ENCODE data around the gene OPN4.

OPN4 gene

GRCh38 chr10:86681722-86682386 lies 27.5 kb downstream of the OPN4 start:
- peaks cover 31% of the 10 kb centered on the region for H3K27me3 Mint-ChIP-seq
- no peak for ATAC-seq (replicated peaks; ENCODE audit: extremely low read depth, poor library complexity, severe bottlenecking)
- no peak overlapping the region for H3K27ac Mint-ChIP-seq (ENCODE audit: low read depth)
- DNase-seq (ENCODE audit: low spot score in 2 of 2): no peak
- H3K4me3 Mint-ChIP-seq: no peak overlapping the region
- peaks cover 2% of the 10 kb centered on the region for H3K36me3 Mint-ChIP-seq (ENCODE audit: insufficient read depth)
- no peaks in the 10 kb centered on the region for H3K9me3 Mint-ChIP-seq
- no peaks in the 10 kb centered on the region for H3K4me1 Mint-ChIP-seq

GRCh38 chr10:86682675-86683074 lies 28.3 kb downstream of the OPN4 start:
- no peaks in the 10 kb centered on the region for H3K9me3 Mint-ChIP-seq
- H3K4me3 Mint-ChIP-seq: no peak overlapping the region
- ATAC-seq (replicated peaks; ENCODE audit: extremely low read depth, poor library complexity, severe bottlenecking) (no peak), DNase-seq (ENCODE audit: low spot score in 2 of 2) (no peak)
- H3K27me3 Mint-ChIP-seq: peaks cover 31% of the 10 kb centered on the region
- H3K27ac Mint-ChIP-seq (ENCODE audit: low read depth): no peak overlapping the region
- no peaks in the 10 kb centered on the region for H3K4me1 Mint-ChIP-seq
- H3K36me3 Mint-ChIP-seq (ENCODE audit: insufficient read depth): peaks cover 2% of the 10 kb centered on the region

GRCh38 chr10:86684331-86685097 lies 30.2 kb downstream of the OPN4 start:
- DNase-seq (ENCODE audit: low spot score in 2 of 2) (no peak), ATAC-seq (replicated peaks; ENCODE audit: extremely low read depth, poor library complexity, severe bottlenecking) (no peak)
- Mint-ChIP-seq H3K36me3 (ENCODE audit: insufficient read depth) (peaks cover 2% of the 10 kb centered on the region), H3K27ac (ENCODE audit: low read depth) (no peak overlapping the region), H3K27me3 (peaks cover 31% of the 10 kb centered on the region), H3K9me3 (no peaks in the 10 kb centered on the region), H3K4me1 (peaks cover 8% of the 10 kb centered on the region), H3K4me3 (no peak overlapping the region)

- peaks cover 2% of the 10 kb centered on the region for H3K36me3 Mint-ChIP-seq (ENCODE audit: insufficient read depth)
- ATAC-seq (replicated peaks; ENCODE audit: extremely low read depth, poor library complexity, severe bottlenecking) (no peak), DNase-seq (ENCODE audit: low spot score in 2 of 2) (no peak)
- peaks cover 31% of the 10 kb centered on the region for H3K27me3 Mint-ChIP-seq
- H3K27ac Mint-ChIP-seq (ENCODE audit: low read depth): no peak overlapping the region
- peaks cover 8% of the 10 kb centered on the region for H3K4me1 Mint-ChIP-seq
- no peaks in the 10 kb centered on the region for H3K9me3 Mint-ChIP-seq
- no peak overlapping the region for H3K4me3 Mint-ChIP-seq
Measured at GRCh38 chr10:86685416-86685815, 31.1 kb downstream of the OPN4 start.

GRCh38 chr10:86685893-86686632 lies 31.7 kb downstream of the OPN4 start:
- Mint-ChIP-seq H3K27ac (ENCODE audit: low read depth) (no peak overlapping the region), H3K27me3 (peaks cover 31% of the 10 kb centered on the region), H3K4me3 (no peak overlapping the region), H3K9me3 (no peaks in the 10 kb centered on the region), H3K4me1 (peaks cover 8% of the 10 kb centered on the region), H3K36me3 (ENCODE audit: insufficient read depth) (peaks cover 2% of the 10 kb centered on the region)
- no peak for ATAC-seq (replicated peaks; ENCODE audit: extremely low read depth, poor library complexity, severe bottlenecking)
- DNase-seq (ENCODE audit: low spot score in 2 of 2): no peak

GRCh38 chr10:86686972-86687371 lies 32.6 kb downstream of the OPN4 start:
- no peaks in the 10 kb centered on the region for H3K9me3 Mint-ChIP-seq
- ATAC-seq (replicated peaks; ENCODE audit: extremely low read depth, poor library complexity, severe bottlenecking): no peak
- no peak overlapping the region for H3K27ac Mint-ChIP-seq (ENCODE audit: low read depth)
- H3K36me3 Mint-ChIP-seq (ENCODE audit: insufficient read depth): peaks cover 2% of the 10 kb centered on the region
- no peak overlapping the region for H3K4me3 Mint-ChIP-seq
- H3K27me3 Mint-ChIP-seq: peaks cover 26% of the 10 kb centered on the region
- no peak for DNase-seq (ENCODE audit: low spot score in 2 of 2)
- peaks cover 8% of the 10 kb centered on the region for H3K4me1 Mint-ChIP-seq

GRCh38 chr10:86687750-86688149 lies 33.4 kb downstream of the OPN4 start:
- no peak for DNase-seq (ENCODE audit: low spot score in 2 of 2)
- peaks cover 2% of the 10 kb centered on the region for H3K36me3 Mint-ChIP-seq (ENCODE audit: insufficient read depth)

GRCh38 chr10:86688398-86688921 lies 34.1 kb downstream of the OPN4 start:
- Mint-ChIP-seq H3K4me1 (peaks cover 8% of the 10 kb centered on the region), H3K27me3 (peaks cover 11% of the 10 kb centered on the region), H3K4me3 (no peak overlapping the region), H3K9me3 (no peaks in the 10 kb centered on the region), H3K36me3 (ENCODE audit: insufficient read depth) (peaks cover 2% of the 10 kb centered on the region), H3K27ac (ENCODE audit: low read depth) (no peak overlapping the region)
- peak; percentile 63 for ATAC-seq (replicated peaks; ENCODE audit: extremely low read depth, poor library complexity, severe bottlenecking)
- peak in 1 of 2 donors; percentile 32 for DNase-seq (ENCODE audit: low spot score in 2 of 2)

More at GRCh38 chr10:86687750-86688149, 33.4 kb downstream of the OPN4 start:
- no peak overlapping the region for H3K4me3 Mint-ChIP-seq
- H3K27me3 Mint-ChIP-seq: peaks cover 18% of the 10 kb centered on the region
- H3K27ac Mint-ChIP-seq (ENCODE audit: low read depth): no peak overlapping the region
- peaks cover 8% of the 10 kb centered on the region for H3K4me1 Mint-ChIP-seq
- ATAC-seq (replicated peaks; ENCODE audit: extremely low read depth, poor library complexity, severe bottlenecking): no peak
- H3K9me3 Mint-ChIP-seq: no peaks in the 10 kb centered on the region

- H3K36me3 Mint-ChIP-seq (ENCODE audit: insufficient read depth): peaks cover 2% of the 10 kb centered on the region
- no peaks in the 10 kb centered on the region for H3K9me3 Mint-ChIP-seq
- DNase-seq (ENCODE audit: low spot score in 2 of 2) (no peak), ATAC-seq (replicated peaks; ENCODE audit: extremely low read depth, poor library complexity, severe bottlenecking) (no peak)
- H3K4me1 Mint-ChIP-seq: peaks cover 13% of the 10 kb centered on the region
- H3K27me3 Mint-ChIP-seq: peaks cover 10% of the 10 kb centered on the region
- H3K4me3 Mint-ChIP-seq: no peak overlapping the region
- no peak overlapping the region for H3K27ac Mint-ChIP-seq (ENCODE audit: low read depth)
Measured at GRCh38 chr10:86689146-86689545, 34.8 kb downstream of the OPN4 start.

- Mint-ChIP-seq H3K27ac (ENCODE audit: low read depth) (no peak overlapping the region), H3K4me3 (no peak overlapping the region), H3K9me3 (no peaks in the 10 kb centered on the region), H3K36me3 (ENCODE audit: insufficient read depth) (peaks cover 2% of the 10 kb centered on the region), H3K4me1 (peaks cover 13% of the 10 kb centered on the region), H3K27me3 (peaks cover 8% of the 10 kb centered on the region)
- no peak for ATAC-seq (replicated peaks; ENCODE audit: extremely low read depth, poor library complexity, severe bottlenecking)
- no peak for DNase-seq (ENCODE audit: low spot score in 2 of 2)
Measured at GRCh38 chr10:86690231-86690630, 35.9 kb downstream of the OPN4 start.

GRCh38 chr10:86690657-86691084 lies 36.3 kb downstream of the OPN4 start:
- H3K36me3 Mint-ChIP-seq (ENCODE audit: insufficient read depth): peaks cover 2% of the 10 kb centered on the region
- H3K9me3 Mint-ChIP-seq: no peaks in the 10 kb centered on the region
- peaks cover 13% of the 10 kb centered on the region for H3K4me1 Mint-ChIP-seq
- H3K27me3 Mint-ChIP-seq: peaks cover 3% of the 10 kb centered on the region
- ATAC-seq (replicated peaks; ENCODE audit: extremely low read depth, poor library complexity, severe bottlenecking) (no peak), DNase-seq (ENCODE audit: low spot score in 2 of 2) (no peak)
- no peak overlapping the region for H3K4me3 Mint-ChIP-seq
- H3K27ac Mint-ChIP-seq (ENCODE audit: low read depth): no peak overlapping the region

- Mint-ChIP-seq H3K27me3 (no peaks in the 10 kb centered on the region), H3K4me1 (peaks cover 13% of the 10 kb centered on the region), H3K36me3 (ENCODE audit: insufficient read depth) (no peaks in the 10 kb centered on the region), H3K27ac (ENCODE audit: low read depth) (no peak overlapping the region), H3K4me3 (no peak overlapping the region), H3K9me3 (no peaks in the 10 kb centered on the region)
- DNase-seq (ENCODE audit: low spot score in 2 of 2) (no peak), ATAC-seq (replicated peaks; ENCODE audit: extremely low read depth, poor library complexity, severe bottlenecking) (no peak)
Measured at GRCh38 chr10:86691333-86692022, 37.1 kb downstream of the OPN4 start.

Data from central memory CD8-positive, alpha-beta T cell (primary cell).